Tibial nerve (tissue), 4 donors: ENCODE data around the gene MRPL36.

Experiments used
- EP300 ChIP-seq, 2 donors: sonication (generic); formaldehyde crosslinking; IDR thresholded peaks; one replicate each; pipeline ENCODE4 v1.6.1; 2017; ENCODE audit warnings: antibody characterized with exemption in 2 of 2, mild to moderate bottlenecking in 1 of 2
- TF ChIP-seq, protein P1 (sequence below), 5 experiments: fragments of 200-600 bp in 3 of 5; fragments of 450-650 bp in 2 of 5; sonication (generic) in 3 of 5; IDR thresholded peaks; one replicate each; pipeline ENCODE4 v1.5.1; 2016 to 2019; ENCODE audit warnings: antibody characterized with exemption in 5 of 5, mild to moderate bottlenecking in 3 of 5, moderate library complexity in 2 of 5

DNA sequence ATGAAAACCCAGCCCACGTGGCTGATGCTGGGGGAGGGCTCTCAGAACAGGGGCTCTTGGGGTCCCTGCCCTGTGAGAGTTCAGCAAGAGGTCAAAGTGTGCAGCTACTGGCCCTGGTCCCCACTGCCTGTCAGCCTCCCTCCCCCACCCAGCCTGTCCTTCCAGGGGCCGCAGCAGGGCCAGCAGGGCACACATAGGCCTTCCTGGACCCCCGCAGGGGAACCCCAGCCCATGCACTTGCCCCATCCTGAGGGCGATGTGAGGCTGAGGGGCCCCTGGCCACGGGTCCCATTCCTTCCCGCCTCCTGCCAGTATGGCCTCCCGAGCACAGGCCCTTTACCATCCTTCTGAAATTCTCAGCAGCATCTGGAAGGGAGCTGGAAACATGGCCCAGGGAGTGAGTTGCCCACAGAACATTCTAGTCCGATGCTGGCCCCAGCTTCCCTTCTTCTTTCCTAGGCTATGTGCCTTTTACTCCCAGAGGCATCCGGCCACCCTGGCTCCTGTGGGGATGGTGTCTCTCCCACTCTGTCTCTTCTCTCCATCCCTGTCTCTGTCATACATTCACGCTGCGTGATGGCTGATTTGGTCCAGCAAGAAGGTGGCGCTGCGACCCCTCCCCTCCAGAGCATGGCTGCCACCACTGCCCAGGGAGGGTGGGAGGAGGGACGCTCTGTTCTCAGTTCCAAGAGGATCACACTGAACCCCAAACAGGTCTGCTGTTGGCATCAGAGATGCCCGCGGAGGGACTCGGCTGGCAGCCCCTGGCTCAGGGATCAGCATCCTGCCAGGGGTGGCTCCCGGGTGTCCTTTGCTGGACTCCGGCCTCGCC is 19.6 kb downstream of the MRPL36 start:
- TF ChIP-seq, protein P1, sequence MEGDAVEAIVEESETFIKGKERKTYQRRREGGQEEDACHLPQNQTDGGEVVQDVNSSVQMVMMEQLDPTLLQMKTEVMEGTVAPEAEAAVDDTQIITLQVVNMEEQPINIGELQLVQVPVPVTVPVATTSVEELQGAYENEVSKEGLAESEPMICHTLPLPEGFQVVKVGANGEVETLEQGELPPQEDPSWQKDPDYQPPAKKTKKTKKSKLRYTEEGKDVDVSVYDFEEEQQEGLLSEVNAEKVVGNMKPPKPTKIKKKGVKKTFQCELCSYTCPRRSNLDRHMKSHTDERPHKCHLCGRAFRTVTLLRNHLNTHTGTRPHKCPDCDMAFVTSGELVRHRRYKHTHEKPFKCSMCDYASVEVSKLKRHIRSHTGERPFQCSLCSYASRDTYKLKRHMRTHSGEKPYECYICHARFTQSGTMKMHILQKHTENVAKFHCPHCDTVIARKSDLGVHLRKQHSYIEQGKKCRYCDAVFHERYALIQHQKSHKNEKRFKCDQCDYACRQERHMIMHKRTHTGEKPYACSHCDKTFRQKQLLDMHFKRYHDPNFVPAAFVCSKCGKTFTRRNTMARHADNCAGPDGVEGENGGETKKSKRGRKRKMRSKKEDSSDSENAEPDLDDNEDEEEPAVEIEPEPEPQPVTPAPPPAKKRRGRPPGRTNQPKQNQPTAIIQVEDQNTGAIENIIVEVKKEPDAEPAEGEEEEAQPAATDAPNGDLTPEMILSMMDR (IDR thresholded peaks at IDR 0.05), result no peak
- TF ChIP-seq EP300 (IDR thresholded peaks at IDR 0.05), result no peak
